GM12878 (cell line): ENCODE data around the gene CCDC110.

Experiments
- BRCA1 ChIP-seq: IDR thresholded peaks from 2 replicates; pipeline ENCODE4 v1.6.1; 2011; ENCODE audit warnings: low read depth, low read length, improper control_type of control experiment
- DPF2 ChIP-seq: fragments of 450-650 bp; IDR thresholded peaks from 2 replicates; pipeline ENCODE4 v1.6.1; 2017; ENCODE audit warnings: mild to moderate bottlenecking
- EGR1 ChIP-seq, 2 experiments: IDR thresholded peaks; 1 replicate in 1 of 2; 2 replicates in 1 of 2; pipeline ENCODE4 v1.6.1; 2011 to 2012; ENCODE audit warnings: low read depth in 2 of 2, low read length in 2 of 2, borderline replicate concordance in 1 of 2, mild to moderate bottlenecking in 1 of 2, moderate library complexity in 1 of 2
- EP300 ChIP-seq, 2 experiments: fragments of 150-350 bp in 1 of 2; IDR thresholded peaks; 2 replicates each; pipeline ENCODE4 v1.6.1; 2011 to 2012; ENCODE audit warnings: low read depth in 2 of 2, low read length in 2 of 2, borderline replicate concordance in 1 of 2, improper control_type of control experiment in 1 of 2, inconsistent platforms in 1 of 2; ENCODE audit not compliant: control insufficient read depth in 1 of 2
- POLR2A ChIP-seq: IDR thresholded peaks from 2 replicates; pipeline ENCODE4 v1.6.1; 2011; ENCODE audit warnings: low read depth, mild to moderate bottlenecking, low read length
- POLR2AphosphoS5 ChIP-seq: IDR thresholded peaks from 2 replicates; pipeline ENCODE4 v1.6.1; 2011; ENCODE audit warnings: mild to moderate bottlenecking, low read length, inconsistent platforms
- TF ChIP-seq, protein P1 (sequence below), 3 experiments: IDR thresholded peaks in 2 of 3; conservative IDR thresholded peaks in 1 of 3; 2 replicates each; pipeline ENCODE4 v1.5.1; 2011; ENCODE audit warnings: low read depth in 3 of 3, low read length in 3 of 3, mild to moderate bottlenecking in 3 of 3, control low read depth in 2 of 3, moderate library complexity in 2 of 3, inconsistent platforms in 1 of 3, mixed read lengths in 1 of 3; ENCODE audit not compliant: control insufficient read depth in 2 of 3, insufficient read depth in 1 of 3; ENCODE audit errors: extremely low read depth in 1 of 3

DNA sequence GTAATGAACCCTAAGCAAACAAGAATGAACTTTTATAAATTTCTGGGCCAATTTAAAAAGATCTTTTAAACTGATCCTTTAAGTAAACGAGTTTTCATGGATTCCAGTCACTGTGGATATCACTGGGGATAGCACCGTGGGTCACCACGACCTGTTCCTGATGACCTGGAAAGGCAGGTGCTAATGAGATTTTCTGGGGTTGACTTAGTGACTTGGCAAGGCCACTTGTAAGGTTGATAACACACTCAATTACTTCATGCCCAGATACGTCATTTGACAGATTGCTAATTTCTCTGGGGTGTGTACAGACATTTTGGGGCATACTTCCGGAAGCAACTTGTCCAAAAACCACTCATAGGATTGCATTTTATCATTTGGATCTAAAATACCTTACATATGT is 39.3 kb upstream of the CCDC110 start:
- TF ChIP-seq POLR2A (no peak), EP300 (IDR thresholded peaks at IDR 0.05; ENCODE audit: borderline replicate concordance in 1 of 2, control insufficient read depth in 1 of 2, low read depth in 2 of 2, low read length in 2 of 2) (no peak), POLR2AphosphoS5 (no peak), BRCA1 (no peak), DPF2 (no peak), EGR1 (IDR thresholded peaks at IDR 0.05; ENCODE audit: borderline replicate concordance in 1 of 2, low read depth in 2 of 2, low read length in 2 of 2) (no peak)
- TF ChIP-seq, protein P1, sequence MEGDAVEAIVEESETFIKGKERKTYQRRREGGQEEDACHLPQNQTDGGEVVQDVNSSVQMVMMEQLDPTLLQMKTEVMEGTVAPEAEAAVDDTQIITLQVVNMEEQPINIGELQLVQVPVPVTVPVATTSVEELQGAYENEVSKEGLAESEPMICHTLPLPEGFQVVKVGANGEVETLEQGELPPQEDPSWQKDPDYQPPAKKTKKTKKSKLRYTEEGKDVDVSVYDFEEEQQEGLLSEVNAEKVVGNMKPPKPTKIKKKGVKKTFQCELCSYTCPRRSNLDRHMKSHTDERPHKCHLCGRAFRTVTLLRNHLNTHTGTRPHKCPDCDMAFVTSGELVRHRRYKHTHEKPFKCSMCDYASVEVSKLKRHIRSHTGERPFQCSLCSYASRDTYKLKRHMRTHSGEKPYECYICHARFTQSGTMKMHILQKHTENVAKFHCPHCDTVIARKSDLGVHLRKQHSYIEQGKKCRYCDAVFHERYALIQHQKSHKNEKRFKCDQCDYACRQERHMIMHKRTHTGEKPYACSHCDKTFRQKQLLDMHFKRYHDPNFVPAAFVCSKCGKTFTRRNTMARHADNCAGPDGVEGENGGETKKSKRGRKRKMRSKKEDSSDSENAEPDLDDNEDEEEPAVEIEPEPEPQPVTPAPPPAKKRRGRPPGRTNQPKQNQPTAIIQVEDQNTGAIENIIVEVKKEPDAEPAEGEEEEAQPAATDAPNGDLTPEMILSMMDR (IDR thresholded peaks at IDR 0.05 in 2 of 3, conservative IDR thresholded peaks at IDR 0.05 in 1 of 3; ENCODE audit: control insufficient read depth in 2 of 3, extremely low read depth in 1 of 3, insufficient read depth in 1 of 3, low read depth in 3 of 3, low read length in 3 of 3): no peak
